Endothelial cell of umbilical vein (primary cell): ENCODE data around the gene LBR.

Source experiments
- CTCF ChIP-seq, 2 donors: IDR thresholded peaks; 1 replicate in 1 of 2; 2 replicates in 1 of 2; pipeline ENCODE4 v1.5.1; 2011; ENCODE audit warnings: low read length in 2 of 2, mild to moderate bottlenecking in 2 of 2, moderate library complexity in 2 of 2, control low read depth in 1 of 2, inconsistent platforms in 1 of 2, low read depth in 1 of 2; ENCODE audit not compliant: insufficient read depth in 1 of 2; ENCODE audit errors: extremely low read depth in 1 of 2
- POLR2AphosphoS5 ChIP-seq: IDR thresholded peaks from 2 replicates; pipeline ENCODE4 v1.6.1; 2012; ENCODE audit warnings: low read depth, mild to moderate bottlenecking, control low read depth, low read length, moderate library complexity; ENCODE audit not compliant: insufficient read depth

DNA sequence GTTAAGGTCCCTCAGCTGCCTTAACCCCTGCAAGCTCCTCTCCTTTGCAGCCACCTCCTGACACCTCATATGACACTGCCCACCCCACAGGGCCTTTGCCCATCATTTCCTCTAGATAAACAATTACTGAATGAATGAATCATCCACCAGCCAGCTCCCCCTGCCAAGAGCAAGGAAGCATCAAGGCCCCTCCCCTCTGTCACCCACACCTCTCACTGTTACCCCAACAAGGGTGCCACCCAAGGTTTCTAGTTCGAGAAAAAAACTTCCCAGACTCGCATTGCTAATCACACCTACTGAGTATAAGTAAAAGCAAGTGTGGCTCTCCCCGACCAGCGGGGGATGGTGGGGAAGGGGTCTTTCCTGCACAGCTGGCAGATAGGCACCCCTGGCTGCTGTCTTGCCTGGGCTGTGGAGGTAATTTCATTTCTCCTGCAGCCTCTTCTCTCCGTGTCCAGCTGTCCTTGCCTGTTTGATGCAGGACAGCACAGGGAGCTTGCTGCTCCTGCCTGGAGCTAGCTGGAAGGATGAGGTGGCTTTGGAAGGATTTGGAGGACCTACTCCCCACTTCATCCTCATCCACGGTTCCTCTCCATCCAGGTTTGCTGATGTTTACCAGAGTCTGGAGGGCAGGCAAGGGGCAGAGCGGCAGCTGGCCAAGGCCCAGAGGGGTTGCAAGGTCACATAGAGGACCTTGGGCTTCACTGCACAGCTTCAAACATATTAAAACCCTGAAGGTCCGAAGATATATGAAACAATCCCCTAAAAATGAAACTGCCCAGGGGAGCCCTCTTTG lies 33.1 kb upstream of the LBR start:
- TF ChIP-seq POLR2AphosphoS5 (no peak), CTCF (IDR thresholded peaks at IDR 0.05; ENCODE audit: extremely low read depth in 1 of 2, insufficient read depth in 1 of 2, low read depth in 1 of 2, low read length in 2 of 2) (no peak)
